ENCODE results near the gene NOC4L. TPM values are rescaled to one million over a fixed set of nuclear protein-coding genes. Genes with fewer than 3 reads are reported as not detected.

Gene NOC4L
- total RNA-seq, 1 experiment from 2014 or later: 10.4 TPM

DNA sequence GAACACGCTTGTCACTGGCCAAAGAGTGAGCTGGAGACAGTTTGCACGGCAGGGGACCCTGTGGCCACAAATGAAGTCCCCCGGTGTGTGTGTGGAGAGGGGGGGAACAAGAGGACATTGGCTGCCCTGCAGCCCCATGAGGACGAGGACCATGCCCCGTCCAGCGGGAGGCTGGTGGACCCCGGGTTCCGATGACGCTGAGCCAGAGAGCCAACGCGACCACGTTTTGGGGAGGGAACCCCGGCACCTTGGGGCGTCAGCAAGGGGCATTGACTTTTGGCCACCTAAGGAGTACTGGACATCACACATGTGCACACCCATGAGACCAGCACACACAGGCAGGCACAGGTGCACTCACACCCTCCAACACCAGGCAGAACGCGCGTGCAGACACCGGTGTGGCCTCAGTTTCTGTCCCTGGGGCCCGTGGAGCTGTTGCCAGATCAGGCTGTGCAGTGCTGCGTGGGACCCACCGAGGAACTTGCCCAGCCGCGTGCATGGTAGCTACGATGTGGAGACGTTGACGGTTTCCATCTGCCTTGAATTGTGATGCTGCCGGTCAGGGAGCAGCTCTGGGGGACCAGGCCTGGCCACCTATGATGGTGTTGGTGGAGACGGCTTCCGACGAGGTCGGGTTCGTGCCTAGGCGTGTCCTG lies 26.5 kb downstream of the NOC4L start:
- Histone ChIP-seq H4K20me1 (ENCODE audit: insufficient read depth, low read depth, low read length) (no peaks in the 10 kb centered on the region), H3K36me3 (ENCODE audit: insufficient read depth, low read length) (no peaks in the 10 kb centered on the region), H3K79me2 (ENCODE audit: low read length) (no peaks in the 10 kb centered on the region), H3K27me3 (ENCODE audit: low read length) (no peaks in the 10 kb centered on the region), H3K9me3 (ENCODE audit: low read length) (no peaks in the 10 kb centered on the region; the same call in 1 of the 2 replicates), H3K9me2 (replicated peaks; ENCODE audit: insufficient read depth, low read length) (no peaks in the 10 kb centered on the region), H2AFZ (ENCODE audit: low read length) (no peak overlapping the region), H3K4me1 (ENCODE audit: low read length) (peaks cover 40% of the 10 kb centered on the region), H3K4me2 (ENCODE audit: low read depth, low read length, poor library complexity, severe bottlenecking) (no peak overlapping the region), H3K27ac (ENCODE audit: low read length) (no peak overlapping the region), H3K4me3 (ENCODE audit: low read length) (no peak overlapping the region), H3K9ac (ENCODE audit: low read length) (no peak overlapping the region)
- no peak for DNase-seq

DNA sequence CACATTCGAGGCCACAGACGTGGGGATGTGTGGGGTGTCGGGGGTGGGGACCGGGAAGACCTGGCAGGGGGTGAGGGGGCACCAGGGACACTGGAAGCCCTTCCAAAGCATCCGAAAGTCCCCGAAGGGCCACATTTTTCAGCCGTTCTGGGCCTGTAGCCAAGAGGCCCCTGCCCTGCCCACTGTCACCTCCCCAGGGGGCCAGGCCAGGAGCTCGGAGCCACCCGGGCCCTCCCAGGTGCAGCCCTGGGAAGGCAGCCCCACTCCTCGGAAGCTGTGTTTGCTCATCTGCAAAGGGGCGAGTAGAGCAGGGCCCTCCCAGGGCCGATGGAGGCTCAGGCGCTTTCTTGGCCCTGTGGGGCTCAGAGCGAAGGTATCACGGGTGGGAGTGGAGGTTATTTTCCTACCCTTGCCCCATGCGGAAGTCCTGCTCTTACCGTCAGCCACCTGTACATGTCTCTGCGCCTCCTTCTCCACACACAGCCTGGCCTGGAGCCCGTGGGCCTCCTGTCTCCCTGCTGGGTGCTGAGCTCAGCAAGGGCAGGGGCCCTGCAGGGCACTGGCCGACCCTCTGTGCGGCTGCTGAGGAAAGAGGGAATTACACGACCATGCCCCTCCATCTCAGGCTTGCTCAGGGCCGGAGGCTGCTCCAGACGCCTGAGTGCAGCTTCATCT lies 27.2 kb downstream of the NOC4L start:
- peak overlapping the region; percentile 20 for H3K4me2 ChIP-seq (ENCODE audit: low read depth, low read length, poor library complexity, severe bottlenecking)
- no peaks in the 10 kb centered on the region for H3K27me3 ChIP-seq (ENCODE audit: low read length)
- peaks cover 40% of the 10 kb centered on the region for H3K4me1 ChIP-seq (ENCODE audit: low read length)
- H3K27ac ChIP-seq (ENCODE audit: low read length): no peak overlapping the region
- no peaks in the 10 kb centered on the region for H3K9me2 ChIP-seq (replicated peaks; ENCODE audit: insufficient read depth, low read length)
- peak; percentile 64 for DNase-seq
- no peaks in the 10 kb centered on the region for H4K20me1 ChIP-seq (ENCODE audit: insufficient read depth, low read depth, low read length)
- H3K9ac ChIP-seq (ENCODE audit: low read length): peak overlapping the region; percentile 34
- H2AFZ ChIP-seq (ENCODE audit: low read length): no peak overlapping the region
- no peak overlapping the region for H3K4me3 ChIP-seq (ENCODE audit: low read length)
- no peaks in the 10 kb centered on the region for H3K79me2 ChIP-seq (ENCODE audit: low read length)
- H3K9me3 ChIP-seq (ENCODE audit: low read length): no peaks in the 10 kb centered on the region; the same call in 1 of the 2 replicates
- H3K36me3 ChIP-seq (ENCODE audit: insufficient read depth, low read length): no peaks in the 10 kb centered on the region

DNA sequence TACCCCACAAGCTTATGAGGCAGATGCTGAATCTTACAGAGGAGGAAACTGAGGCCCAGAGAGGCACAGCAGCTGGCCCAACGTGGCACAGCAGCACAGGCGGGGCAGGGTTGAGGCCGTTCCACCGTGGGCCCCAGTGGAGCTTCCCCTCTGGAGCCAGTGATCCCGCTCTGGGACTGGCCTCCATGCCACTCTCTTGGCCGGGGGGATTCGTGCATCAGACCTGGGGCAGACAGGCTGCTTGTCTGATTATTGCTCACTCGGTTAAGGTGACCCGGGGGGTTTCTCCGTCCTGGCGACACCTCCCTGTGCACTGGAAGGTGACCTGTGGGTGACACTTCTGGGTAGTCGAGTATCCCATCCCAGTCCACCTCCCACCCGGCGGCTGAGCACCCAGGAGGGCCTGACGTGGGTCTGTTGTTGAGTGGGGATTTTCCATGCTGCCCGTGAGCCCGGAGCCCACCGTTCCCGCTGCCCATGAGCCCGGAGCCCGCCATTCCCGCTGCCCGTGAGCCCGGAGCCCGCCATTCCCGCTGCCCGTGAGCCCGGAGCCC lies 27.8 kb downstream of the NOC4L start:
- H3K4me3 ChIP-seq (ENCODE audit: low read length): no peak overlapping the region
- H4K20me1 ChIP-seq (ENCODE audit: insufficient read depth, low read depth, low read length): no peaks in the 10 kb centered on the region
- H3K27me3 ChIP-seq (ENCODE audit: low read length): no peaks in the 10 kb centered on the region
- peaks cover 40% of the 10 kb centered on the region for H3K4me1 ChIP-seq (ENCODE audit: low read length)
- no peaks in the 10 kb centered on the region; the same call in 1 of the 2 replicates for H3K9me3 ChIP-seq (ENCODE audit: low read length)
- no peak overlapping the region for H3K27ac ChIP-seq (ENCODE audit: low read length)
- no peak overlapping the region for H2AFZ ChIP-seq (ENCODE audit: low read length)
- DNase-seq: no peak
- no peaks in the 10 kb centered on the region for H3K36me3 ChIP-seq (ENCODE audit: insufficient read depth, low read length)
- H3K79me2 ChIP-seq (ENCODE audit: low read length): no peaks in the 10 kb centered on the region
- H3K9ac ChIP-seq (ENCODE audit: low read length): peak overlapping the region; percentile 34
- H3K4me2 ChIP-seq (ENCODE audit: low read depth, low read length, poor library complexity, severe bottlenecking): peak overlapping the region; percentile 20
- H3K9me2 ChIP-seq (replicated peaks; ENCODE audit: insufficient read depth, low read length): no peaks in the 10 kb centered on the region

DNA sequence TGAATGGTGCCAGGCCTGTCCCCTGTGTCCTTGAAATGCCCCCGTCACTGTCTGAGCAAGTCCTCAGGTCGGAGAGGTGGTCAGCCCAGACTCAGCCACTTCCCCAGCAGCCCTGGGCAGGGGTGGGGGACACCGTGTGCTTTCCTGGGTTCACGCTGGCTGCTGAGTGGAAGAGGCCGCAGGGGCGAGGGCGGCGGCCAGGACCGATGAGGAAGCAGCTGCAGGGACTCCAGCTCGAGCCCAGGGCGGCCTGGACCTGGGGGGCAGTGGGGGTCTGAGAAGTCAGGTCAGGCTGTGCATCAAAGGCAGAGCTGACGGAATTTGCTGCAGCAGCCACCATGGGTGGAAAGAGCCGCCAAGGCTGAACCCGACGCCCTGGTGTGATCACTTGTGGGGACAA lies 28.4 kb downstream of the NOC4L start:
- Histone ChIP-seq H3K4me3 (ENCODE audit: low read length) (peak overlapping the region; percentile 22; the same call in 1 of the 2 replicates), H4K20me1 (ENCODE audit: insufficient read depth, low read depth, low read length) (no peaks in the 10 kb centered on the region), H3K79me2 (ENCODE audit: low read length) (no peaks in the 10 kb centered on the region), H3K9me2 (replicated peaks; ENCODE audit: insufficient read depth, low read length) (no peaks in the 10 kb centered on the region), H3K36me3 (ENCODE audit: insufficient read depth, low read length) (no peaks in the 10 kb centered on the region), H3K9ac (ENCODE audit: low read length) (peak overlapping the region; percentile 33; the same call in 1 of the 2 replicates), H3K27me3 (ENCODE audit: low read length) (no peaks in the 10 kb centered on the region), H3K4me2 (ENCODE audit: low read depth, low read length, poor library complexity, severe bottlenecking) (peak overlapping the region; percentile 60), H3K27ac (ENCODE audit: low read length) (no peak overlapping the region), H2AFZ (ENCODE audit: low read length) (no peak overlapping the region), H3K9me3 (ENCODE audit: low read length) (no peaks in the 10 kb centered on the region), H3K4me1 (ENCODE audit: low read length) (peaks cover 40% of the 10 kb centered on the region)
- no peak for DNase-seq

DNA sequence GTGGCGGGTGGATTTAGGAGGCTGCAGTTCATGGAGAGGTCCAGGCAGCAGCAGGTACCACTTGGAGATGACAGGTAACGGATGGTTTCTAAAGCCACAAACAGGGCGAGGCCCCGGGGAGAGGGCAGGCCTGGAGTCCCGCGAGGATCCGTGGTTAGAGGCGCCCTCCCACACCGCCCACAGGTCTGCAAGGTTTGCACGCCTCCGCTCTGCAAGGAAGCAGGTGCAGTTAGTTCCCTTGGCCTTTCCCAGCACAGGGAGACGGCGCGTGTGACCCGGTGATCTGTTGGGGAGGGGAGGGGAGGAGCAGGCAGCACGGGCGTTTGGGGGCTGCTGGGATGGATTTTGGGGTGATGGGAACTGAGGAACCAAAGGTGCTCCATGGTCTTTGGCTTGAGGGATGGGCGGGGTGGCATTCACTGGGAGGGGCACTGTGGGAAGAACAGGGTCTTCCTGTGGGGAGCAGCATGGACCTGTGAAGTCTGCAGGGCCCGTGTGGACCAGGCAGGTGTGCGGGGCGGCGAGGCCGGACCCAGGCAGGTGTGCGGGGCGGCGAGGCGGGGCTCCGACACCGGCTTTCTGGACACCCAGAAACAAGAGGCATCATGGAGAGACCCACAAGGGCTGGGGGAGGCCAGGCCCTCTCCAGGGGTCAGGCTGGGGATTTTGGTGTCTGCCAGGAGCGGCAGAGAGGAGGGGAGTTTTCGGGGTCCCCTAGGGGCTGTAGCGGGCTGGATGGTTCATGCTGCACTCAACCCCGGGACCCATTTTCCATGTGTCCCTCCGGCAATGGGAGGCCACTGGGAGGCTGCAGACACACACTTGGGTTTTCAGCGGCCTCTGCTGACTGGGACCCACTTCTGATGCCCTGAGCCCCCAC lies 29.1 kb downstream of the NOC4L start:
- Histone ChIP-seq H3K27me3 (ENCODE audit: low read length) (no peaks in the 10 kb centered on the region), H3K79me2 (ENCODE audit: low read length) (no peaks in the 10 kb centered on the region), H3K36me3 (ENCODE audit: insufficient read depth, low read length) (no peaks in the 10 kb centered on the region), H3K27ac (ENCODE audit: low read length) (no peak overlapping the region), H3K4me1 (ENCODE audit: low read length) (peaks cover 45% of the 10 kb centered on the region), H3K9me2 (replicated peaks; ENCODE audit: insufficient read depth, low read length) (no peaks in the 10 kb centered on the region), H4K20me1 (ENCODE audit: insufficient read depth, low read depth, low read length) (no peaks in the 10 kb centered on the region), H3K4me3 (ENCODE audit: low read length) (peak overlapping the region; percentile 22; the same call in 1 of the 2 replicates), H3K9ac (ENCODE audit: low read length) (peak overlapping the region; percentile 33), H3K9me3 (ENCODE audit: low read length) (no peaks in the 10 kb centered on the region), H2AFZ (ENCODE audit: low read length) (no peak overlapping the region), H3K4me2 (ENCODE audit: low read depth, low read length, poor library complexity, severe bottlenecking) (peak overlapping the region; percentile 60)
- peak; percentile 77 for DNase-seq

DNA sequence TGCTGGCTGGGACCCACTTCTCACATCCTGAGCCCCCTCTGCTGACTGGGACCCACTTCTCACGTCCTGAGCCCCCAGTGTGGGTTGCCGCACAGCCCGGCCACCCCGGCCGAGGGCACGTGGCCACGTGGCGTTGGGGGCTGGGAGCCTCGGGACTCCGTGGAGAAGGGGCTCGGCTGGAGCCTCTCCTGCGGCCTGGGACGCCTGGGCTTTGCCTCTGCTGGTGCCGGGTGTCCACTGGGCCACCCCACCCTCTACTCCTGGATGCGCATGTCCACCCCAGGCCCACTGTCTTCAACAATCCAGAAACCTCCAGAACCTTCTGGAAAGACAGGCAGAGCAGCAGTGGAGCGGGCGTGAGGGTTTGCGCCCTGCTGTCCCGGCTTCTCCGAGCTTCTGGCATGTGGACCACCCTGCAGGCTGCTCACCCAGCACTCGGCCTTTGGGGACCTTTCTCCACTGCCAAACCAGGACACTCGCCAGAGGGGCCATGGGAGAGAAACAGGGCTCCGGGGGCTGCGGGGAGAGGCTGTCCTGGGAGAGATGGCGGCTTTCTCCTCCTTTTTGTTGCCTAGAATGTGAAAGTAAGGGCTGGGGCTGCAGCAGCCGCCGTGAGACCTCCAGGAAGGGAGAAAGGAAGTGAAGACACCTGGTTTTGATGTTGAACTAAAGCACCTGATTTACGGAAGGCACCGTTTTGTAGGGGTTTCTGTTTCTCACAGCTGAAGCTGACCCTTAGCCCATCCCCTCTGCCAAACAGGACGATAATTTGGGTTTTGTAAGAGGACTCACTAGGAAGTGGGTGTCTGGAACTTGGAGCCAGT lies 30.0 kb downstream of the NOC4L start:
- Histone ChIP-seq H2AFZ (ENCODE audit: low read length) (no peak overlapping the region), H3K4me2 (ENCODE audit: low read depth, low read length, poor library complexity, severe bottlenecking) (peak overlapping the region; percentile 60), H3K9me2 (replicated peaks; ENCODE audit: insufficient read depth, low read length) (no peaks in the 10 kb centered on the region), H3K27me3 (ENCODE audit: low read length) (no peaks in the 10 kb centered on the region), H3K4me1 (ENCODE audit: low read length) (peaks cover 54% of the 10 kb centered on the region), H3K79me2 (ENCODE audit: low read length) (no peaks in the 10 kb centered on the region), H3K36me3 (ENCODE audit: insufficient read depth, low read length) (no peaks in the 10 kb centered on the region), H3K9ac (ENCODE audit: low read length) (no peak overlapping the region), H3K4me3 (ENCODE audit: low read length) (no peak overlapping the region), H3K27ac (ENCODE audit: low read length) (no peak overlapping the region), H4K20me1 (ENCODE audit: insufficient read depth, low read depth, low read length) (no peaks in the 10 kb centered on the region), H3K9me3 (ENCODE audit: low read length) (no peaks in the 10 kb centered on the region)
- DNase-seq: no peak

DNA sequence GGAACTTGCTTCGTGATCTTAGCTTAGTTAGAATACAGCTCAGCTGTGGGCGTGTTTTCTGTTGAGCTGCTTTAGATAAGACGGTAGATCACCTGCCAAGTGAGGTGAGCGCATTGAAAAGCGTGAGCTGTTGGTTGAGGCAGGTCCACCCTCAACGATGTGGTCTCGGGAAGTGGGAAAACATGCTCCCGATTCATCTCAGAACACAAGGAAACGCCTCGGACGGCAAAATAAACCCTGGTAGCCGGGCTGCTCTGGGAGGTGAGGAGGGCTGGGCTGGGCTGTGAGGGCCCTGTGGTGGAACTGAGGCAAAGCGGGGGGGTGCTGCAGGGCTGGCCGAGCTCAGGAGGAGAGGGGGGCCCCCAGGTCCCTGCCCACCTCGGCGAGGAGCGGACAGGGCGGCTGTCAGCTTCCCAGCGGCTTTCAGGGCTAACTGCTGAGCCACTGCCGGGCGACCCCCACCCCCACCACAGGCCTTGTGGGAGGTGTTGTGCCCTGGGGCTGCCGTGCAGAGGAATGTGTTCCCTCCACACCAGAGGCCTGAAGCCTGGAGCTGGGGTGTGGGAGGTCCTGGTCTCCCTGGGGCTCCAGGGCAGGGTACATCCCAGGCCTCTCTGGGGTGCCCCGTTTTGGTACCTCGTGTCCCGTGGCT lies 30.7 kb downstream of the NOC4L start:
- H3K4me1 ChIP-seq (ENCODE audit: low read length): peaks cover 61% of the 10 kb centered on the region

More for the DNA sequence above, 30.7 kb downstream of the NOC4L start:
- H2AFZ ChIP-seq (ENCODE audit: low read length): no peak overlapping the region
- H3K9ac ChIP-seq (ENCODE audit: low read length): no peak overlapping the region
- H3K9me3 ChIP-seq (ENCODE audit: low read length): no peaks in the 10 kb centered on the region
- no peaks in the 10 kb centered on the region for H4K20me1 ChIP-seq (ENCODE audit: insufficient read depth, low read depth, low read length)
- H3K27me3 ChIP-seq (ENCODE audit: low read length): no peaks in the 10 kb centered on the region
- H3K4me2 ChIP-seq (ENCODE audit: low read depth, low read length, poor library complexity, severe bottlenecking): no peak overlapping the region
- H3K27ac ChIP-seq (ENCODE audit: low read length): no peak overlapping the region
- DNase-seq: no peak
- no peaks in the 10 kb centered on the region for H3K79me2 ChIP-seq (ENCODE audit: low read length)
- H3K4me3 ChIP-seq (ENCODE audit: low read length): no peak overlapping the region
- H3K9me2 ChIP-seq (replicated peaks; ENCODE audit: insufficient read depth, low read length): no peaks in the 10 kb centered on the region
- no peaks in the 10 kb centered on the region for H3K36me3 ChIP-seq (ENCODE audit: insufficient read depth, low read length)
